Embryonic facial prominence (tissue), 1 donor: ENCODE results near the gene ATP6V0E2.
A peak's percentile ranks its signal among the peaks of the same experiment; 100 is the strongest.
"Not testable (repeated sequence)": the region's sequence is repeated elsewhere in the genome, so short reads cannot be mapped to it uniquely, and the experiment has no call there.

Experiments used
- DNase-seq: peaks from one replicate; pipeline ENCODE4 v3.0.0-alpha.2; 2016; ENCODE audit errors: extremely low spot score

ATP6V0E2 gene

DNA sequence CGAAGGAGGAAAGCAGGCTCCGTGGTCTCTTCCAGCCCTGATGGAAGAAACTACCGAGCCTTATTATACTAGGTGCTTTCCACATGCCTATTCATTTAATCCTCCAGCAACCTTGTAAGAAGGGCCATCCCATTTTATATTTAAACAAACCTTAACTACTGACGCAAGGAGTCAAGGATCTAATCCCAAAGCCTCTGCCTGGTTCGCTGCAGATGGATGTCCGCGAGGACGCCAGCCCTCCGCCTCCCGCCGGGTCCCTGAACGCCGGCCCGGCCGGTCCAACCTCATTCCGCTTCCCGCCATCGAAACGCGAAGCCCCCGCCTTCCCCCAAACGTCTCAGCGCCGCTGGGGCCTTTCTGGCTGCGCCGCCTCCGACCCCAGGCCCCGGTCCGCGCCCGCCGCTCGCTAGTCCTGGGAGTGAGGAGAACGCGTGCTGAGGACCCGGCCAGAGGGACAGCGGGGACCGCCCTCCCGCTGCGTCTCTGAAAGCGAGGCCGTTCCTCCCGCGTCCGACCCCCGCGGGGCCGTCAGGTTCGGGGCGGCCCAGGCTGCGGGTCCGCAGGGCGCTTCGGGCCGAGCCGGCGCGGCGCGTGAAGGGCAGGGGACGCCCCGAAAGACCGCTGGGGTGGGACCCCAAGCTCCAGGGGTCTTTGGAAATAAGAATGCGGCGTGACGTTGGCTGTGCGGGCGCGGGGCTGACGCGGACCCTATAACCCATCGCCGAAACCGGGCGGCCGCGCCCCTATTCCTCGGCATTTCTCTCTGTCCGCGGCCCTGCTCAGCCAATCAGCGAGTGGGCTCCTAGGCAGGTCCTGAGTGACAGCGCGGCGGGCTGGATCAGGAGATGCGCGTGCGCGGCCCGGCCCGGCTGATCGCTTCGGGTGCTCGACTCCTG is at the start of gene ATP6V0E2:
TSS of gene ATP6V0E2 (plus strand) at position 896 of the 896 bp plus-strand sequence. CDS start 97 bp downstream, outside the sequence.
- DNase-seq = peak; percentile 65

DNA sequence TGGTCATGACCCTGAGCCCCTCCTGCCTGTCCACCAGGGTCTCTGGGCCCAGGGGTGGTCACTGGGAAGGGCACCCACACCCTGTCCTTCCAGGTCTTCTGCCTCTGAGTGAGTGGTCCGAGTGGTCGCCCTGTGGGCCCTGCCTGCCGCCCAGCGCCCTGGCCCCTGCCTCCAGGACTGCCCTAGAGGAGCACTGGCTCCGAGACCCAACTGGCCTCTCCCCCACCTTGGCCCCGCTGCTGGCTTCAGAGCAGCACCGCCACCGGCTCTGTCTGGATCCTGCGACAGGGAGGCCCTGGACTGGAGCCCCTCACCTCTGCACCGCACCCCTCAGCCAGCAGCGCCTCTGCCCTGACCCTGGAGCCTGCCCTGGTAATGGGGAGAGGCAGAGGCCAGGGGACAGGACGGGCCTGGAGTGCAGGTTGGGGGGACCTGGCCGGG is 49.4 kb upstream of the ATP6V0E2 start:
- DNase-seq = no peak

DNA sequence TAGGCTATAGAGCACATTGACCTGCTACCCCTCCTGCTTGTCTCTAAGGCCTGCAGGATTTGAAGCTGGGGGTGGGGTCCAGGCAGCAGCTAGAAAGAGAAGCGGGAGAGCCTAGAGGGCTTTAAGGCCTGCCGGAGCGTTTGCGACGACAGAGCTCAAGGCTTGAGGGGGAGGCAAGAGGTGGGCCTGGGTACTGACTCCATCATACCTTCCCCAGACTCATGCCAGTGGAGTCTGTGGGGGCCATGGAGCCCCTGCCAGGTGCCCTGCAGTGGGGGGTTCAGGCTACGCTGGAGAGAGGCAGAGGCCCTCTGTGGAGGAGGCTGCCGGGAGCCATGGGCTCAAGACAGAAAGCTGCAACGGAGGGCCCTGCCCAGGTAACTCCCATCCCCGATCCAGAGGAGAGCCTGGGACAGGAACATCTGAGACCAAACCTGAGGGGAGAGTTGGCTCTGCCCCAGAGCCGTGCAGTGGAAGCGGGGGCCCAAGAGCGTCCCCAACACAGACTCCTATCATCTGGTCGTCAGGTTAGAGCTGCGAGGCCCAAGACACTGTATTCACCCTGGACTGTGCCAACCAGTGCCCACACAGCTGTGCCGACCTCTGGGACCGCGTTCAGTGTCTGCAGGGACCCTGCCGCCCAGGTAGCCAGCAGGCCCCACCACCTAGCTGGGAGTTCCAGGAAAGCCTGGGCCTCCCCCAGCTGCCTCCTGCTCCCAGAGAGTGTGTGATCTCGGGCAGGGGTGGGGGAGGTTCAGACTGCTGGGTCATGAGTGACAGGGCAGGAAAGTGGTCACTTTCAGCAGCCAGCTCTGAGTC is 48.8 kb upstream of the ATP6V0E2 start:
- DNase-seq = no peak

DNA sequence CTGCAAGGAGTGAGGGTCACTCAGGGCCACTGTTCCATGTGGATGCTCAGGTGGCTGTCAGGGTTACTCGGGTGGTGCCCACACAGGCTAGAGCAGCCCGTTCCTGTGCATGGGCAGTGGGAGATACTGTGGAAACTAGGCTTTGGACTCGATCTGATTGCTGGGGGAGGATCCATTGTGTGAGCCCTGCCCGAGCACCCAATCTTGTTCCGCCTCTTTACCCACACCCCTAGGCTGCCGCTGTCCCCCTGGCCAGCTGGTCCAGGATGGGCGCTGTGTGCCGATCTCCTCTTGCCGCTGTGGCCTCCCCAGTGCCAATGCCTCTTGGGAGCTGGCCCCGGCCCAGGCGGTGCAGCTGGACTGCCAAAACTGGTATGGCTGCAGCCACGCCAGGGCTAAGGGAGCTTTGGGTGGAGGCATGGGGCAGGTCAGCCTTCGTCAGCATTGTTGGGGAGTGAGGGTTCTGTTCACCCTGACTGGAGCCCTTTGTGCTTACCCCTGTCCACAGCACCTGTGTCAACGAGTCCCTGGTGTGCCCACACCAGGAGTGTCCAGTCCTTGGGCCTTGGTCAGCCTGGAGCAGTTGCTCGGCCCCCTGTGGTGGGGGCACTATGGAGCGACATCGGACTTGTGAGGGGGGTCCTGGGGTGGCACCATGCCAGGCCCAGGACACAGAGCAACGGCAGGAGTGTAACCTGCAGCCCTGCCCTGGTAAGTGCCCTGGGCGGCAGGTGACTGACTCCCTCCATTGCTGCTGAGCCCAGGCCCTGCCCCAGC is 48.0 kb upstream of the ATP6V0E2 start:
- DNase-seq = no peak

DNA sequence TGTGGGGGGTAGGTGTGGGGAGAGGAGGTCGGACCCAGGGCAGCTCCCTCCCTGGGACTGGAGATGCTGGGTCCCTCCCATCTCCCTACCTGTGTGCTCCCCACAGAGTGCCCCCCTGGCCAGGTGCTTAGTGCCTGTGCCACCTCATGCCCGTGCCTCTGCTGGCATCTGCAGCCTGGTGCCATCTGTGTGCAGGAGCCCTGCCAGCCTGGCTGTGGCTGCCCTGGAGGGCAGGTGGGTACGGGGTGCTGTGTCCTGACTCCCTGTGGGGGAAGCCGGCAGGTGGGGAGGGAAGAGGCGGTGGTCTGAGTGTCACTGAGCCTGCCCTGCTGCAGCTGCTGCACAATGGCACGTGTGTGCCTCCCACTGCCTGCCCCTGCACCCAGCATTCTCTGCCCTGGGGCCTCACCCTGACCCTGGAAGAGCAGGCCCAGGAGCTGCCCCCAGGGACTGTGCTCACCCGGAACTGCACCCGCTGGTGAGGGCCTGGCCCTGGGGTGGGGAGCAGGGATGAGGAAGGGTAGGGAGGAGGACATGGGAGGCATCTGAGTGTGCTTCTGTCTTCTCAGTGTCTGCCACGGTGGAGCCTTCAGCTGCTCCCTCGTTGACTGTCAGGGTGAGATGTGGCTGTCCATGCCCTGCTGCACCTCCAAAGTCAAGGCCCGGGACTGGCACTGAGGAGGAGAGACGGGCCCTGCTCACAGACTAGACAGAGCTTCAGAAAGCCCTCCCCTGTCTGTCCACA is 47.3 kb upstream of the ATP6V0E2 start:
- no peak for DNase-seq

DNA sequence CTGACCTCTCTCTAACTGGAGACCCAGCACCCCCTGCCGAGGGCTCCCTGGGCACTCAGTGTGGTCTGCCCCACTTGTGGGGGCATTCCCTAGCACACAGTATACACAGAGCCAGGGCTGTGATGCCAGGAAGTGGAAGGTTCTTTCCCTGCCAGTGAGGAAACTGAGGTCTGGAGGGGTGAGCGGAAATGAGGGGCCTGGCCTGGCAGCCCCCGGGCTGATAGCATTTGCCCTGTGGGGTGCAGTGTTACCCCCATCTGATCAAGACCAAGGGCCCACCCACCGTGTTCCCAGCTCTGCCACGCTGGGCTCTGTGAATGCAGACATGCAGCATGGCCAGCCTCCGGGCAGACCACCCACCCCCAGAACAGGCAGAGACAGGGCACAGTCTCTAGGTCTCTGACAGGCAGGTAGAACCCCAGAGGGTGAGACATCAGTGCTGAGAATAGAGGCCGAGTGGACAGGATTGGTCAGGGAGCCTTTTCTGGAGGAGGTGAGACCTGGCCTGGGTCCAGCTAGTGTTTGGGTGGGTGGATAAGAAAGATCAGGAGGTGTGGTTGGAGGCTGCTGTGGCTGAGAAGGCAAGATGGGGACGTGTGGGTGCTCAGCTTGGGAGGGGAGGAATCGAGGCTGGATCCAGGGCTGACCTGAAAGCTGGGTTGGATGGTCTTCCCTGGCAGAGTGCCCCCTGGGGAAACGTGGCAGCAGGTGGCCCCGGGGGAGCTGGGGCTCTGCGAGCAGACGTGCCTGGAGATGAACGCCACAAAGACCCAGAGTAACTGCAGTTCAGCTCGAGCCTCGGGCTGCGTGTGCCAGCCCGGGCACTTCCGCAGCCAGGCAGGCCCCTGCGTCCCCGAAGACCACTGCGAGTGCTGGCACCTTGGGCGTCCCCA is 46.4 kb upstream of the ATP6V0E2 start:
- DNase-seq = no peak

DNA sequence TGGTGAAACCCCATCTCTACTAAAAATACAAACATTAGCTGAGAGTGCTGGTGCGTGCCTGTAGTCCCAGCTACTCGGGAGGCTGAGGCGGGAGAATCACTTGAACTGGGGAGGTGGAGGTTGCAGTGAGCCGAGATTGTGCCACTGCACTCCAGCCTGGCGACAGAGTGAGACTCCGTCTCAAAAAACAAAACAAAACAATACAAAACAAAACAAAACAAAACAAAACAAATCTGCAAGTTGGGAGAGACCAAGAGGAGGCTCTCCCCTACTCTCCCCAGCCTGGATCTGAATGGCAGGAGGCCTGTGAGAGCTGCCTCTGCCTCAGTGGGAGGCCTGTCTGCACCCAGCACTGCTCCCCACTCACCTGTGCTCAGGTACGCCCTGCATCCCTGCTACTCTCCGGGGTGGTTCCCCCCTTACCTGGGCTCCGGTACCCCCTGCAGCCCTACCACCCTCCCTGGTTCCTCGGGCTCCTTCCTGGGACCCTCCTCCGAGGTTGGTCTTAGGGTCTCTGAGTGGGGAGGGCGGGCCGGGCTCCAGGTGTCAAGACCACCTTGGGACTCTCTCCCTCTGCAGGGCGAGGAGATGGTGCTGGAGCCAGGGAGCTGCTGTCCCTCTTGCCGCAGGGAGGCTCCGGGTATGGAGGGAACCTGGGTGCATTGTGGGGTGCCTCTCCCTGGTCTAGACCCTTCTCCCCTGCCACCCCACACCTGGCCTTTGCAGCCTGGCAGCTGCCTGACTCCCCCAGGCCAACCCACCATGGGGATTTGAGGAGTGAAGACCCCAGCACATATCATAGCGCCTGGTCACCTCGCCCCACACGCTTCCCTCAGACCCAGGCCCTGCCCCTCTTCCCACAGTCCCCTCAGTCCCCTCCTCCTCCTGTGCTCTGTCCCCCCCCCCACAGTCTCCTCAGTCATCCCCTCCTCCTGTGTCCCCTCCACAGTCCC is 45.1 kb upstream of the ATP6V0E2 start:
- DNase-seq = no peak

DNA sequence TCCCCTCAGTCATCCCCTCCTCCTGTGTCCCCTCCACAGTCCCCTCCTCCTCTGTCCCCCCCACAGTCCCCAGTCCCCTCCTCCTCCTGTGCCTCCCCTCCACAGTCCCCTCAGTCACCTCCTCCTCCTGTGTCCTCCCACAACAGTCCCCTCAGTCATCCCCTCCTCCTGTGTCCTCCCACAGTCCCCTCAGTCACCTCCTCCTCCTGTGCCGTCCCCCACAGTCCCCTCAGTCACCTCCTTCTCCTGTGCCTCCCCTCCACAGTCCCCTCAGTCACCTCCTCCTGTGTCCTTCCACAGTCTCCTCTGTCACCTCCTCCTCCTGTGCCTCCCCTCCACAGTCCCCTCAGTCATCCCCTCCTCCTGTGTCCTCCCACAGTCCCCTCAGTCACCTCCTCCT is 43.2 kb upstream of the ATP6V0E2 start:
- DNase-seq = not testable (repeated sequence)

DNA sequence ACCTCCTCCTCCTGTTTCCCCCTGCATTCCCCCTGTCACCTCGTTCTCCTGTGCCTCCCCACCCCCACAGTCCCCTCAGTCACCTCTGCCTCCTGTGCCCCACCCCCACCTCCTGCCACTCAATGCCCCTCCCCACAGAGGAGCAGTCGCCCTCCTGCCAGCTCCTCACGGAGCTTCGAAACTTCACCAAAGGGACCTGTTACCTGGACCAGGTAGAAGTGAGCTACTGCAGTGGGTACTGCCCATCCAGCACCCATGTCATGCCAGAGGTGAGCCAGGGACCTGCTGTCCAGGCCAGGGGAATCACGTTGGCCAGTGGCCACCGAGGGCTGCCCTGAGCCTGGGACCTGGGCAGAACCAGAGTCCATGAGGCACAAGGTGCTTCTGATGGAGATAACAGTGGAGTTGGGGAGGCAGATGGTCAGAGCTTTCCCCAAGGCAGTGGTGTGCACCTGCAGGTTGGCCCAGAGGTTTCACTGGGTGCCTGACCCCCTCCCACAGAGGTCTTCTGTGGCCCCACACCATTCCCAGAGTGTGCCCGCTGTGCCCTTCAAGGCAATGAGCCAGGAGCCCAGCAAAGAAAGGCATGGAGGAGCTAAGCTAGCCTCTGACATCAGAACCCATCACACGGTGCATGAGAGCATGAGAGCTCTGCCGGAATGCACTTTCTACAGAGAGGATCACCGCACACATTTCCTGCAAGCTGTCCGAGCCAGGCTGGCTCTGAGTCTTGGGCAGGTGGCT is 42.6 kb upstream of the ATP6V0E2 start:
- DNase-seq = no peak

DNA sequence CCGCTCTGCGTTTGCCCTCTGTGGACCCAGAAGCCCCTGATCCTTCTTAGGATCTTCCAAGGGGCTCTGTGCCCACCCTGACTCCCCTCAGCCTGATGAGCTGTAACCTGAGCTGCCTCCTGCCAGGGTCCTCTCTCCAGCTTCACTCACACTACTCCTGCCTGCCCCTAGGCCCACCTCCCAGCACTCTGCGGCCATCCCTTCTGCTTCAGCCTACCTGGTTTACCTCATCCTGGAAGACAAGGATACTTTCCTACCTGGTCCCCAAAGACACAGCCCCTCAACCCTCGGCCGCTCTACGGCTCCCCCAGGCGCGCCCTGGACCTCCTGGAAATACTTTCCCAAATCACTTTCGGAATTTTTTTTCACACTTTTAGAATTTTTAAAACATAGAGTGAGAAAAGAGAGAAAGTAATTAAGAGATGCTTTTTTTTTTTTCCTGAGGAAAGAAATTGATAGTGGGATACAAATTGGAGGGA is 42.0 kb upstream of the ATP6V0E2 start:
- DNase-seq = no peak

DNA sequence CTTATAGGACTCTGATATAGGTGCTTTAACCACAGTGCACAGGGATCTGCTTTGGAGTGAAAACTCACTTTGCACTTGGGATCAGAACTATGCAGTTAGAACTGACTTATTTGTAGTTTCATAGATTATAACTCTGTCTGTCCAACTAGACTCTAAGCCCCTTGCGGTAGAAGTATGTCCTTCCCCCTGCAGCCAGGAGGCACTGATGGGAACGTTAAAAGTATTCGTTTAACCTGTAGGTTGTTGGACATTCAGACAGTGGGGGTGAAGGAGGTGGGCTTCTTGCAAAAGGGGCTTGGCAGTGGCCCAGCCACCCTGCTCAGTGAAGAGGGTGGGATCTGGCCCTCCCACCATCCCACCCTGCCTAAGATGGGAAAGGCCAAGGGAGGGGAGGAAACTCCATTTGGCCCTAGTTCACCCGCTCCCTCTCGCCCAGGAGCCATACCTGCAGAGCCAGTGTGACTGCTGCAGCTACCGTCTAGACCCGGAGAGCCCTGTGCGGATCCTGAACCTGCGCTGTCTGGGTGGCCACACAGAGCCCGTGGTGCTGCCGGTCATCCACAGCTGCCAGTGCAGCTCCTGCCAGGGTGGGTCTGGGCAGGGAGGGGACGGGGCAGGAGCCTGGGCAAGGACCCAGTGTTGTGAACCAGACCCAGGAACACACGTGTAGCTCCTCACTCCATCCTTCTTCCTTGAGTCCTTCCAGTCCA is 41.3 kb upstream of the ATP6V0E2 start:
- no peak for DNase-seq

DNA sequence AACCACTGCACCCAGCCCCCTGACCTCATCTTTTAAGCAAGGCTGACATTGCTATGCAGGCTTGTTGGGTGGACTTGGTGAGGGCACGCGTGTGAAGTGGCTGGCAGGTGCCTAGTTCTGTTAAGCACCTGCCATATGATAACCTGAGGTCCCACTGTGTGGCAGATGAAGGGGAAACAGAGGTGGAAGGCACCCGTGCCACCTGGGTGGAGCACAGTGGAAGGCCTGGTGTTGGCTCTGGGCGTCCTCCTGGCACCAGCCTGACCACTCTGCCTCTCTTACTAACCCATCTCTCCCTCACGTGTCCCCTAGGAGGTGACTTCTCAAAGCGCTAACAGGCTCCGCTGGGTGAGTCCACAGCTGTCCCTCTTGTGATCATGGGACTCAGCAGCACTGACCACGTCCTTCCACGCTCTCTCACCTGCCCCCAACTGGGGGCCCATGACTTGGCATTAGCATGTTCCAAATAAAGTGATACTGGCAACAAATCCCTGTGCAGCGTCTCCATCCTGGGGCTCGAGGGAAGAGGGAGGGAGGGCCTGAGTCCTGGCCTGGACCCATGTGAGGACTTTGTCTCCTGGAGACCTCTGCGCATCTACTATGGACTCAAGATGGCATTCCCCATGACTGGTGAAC is 40.2 kb upstream of the ATP6V0E2 start:
- DNase-seq = no peak

DNA sequence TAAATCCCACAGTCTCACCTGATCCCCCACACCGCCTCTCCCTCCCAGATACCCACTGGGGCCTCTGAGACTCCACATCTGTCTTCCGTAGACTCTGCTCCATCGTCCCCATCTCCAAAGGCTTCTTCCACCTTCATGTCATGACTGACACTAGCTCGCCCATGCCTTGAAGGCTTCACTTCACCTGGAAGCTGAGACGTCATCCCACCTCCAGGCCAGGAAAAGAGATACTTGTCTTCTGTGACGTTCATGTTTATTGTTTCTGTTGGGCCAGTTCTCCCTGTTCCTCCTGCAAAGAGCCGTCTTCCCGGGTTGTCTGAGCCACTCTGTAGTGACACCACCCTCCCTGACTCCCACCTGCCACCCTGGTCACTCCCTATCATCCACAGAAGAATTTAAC is 39.2 kb upstream of the ATP6V0E2 start:
- DNase-seq = no peak

DNA sequence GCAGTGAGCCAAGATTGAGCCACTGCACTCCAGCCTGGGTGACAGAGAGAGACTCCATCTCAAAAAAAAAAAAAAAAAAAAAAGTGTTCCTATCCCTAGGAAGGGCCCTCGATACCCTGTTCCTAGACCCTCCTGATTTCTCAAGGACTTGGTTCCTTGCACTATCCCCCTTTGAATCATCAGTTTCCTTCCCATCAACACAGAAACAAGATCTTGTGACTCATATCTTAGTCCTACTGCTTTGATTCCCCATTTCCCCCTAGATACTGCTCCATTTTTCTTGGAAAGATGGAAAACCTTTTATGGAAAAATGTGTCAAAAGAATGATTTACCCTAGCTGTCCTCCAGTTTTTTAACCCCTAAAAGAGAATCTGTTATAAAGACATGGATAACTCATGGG is 37.3 kb upstream of the ATP6V0E2 start:
- no peak for DNase-seq

DNA sequence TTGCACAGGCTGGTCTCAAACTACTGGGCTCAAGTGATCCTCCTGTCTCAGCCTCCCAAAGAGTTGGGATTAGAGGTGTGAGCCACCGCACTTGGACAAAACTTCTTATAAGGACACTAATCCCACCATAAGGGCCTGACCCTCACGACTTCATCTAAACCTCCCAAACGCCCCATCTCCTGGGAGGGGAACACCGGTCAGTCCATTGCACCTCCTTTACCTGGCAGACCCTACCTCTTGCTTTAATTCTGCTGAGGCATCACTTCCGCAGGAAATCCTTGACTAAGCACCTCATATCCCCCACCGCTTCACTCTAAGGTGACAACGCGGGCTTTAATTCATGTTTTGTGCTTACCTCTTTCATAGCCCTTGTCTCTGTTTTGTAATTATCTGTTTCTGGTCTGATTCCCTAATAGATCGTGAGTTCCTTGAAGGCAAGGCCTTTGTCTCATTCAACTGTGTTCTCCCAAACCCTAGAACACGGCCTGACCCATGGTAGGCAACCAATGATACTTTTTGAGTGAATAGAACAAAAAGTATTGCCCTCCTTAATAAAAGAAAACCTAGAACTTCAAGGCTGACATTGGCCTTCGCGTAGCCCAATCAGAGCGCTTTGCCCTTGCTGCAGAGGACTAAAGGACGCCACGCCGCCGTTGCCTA is 36.1 kb upstream of the ATP6V0E2 start:
- no peak for DNase-seq

DNA sequence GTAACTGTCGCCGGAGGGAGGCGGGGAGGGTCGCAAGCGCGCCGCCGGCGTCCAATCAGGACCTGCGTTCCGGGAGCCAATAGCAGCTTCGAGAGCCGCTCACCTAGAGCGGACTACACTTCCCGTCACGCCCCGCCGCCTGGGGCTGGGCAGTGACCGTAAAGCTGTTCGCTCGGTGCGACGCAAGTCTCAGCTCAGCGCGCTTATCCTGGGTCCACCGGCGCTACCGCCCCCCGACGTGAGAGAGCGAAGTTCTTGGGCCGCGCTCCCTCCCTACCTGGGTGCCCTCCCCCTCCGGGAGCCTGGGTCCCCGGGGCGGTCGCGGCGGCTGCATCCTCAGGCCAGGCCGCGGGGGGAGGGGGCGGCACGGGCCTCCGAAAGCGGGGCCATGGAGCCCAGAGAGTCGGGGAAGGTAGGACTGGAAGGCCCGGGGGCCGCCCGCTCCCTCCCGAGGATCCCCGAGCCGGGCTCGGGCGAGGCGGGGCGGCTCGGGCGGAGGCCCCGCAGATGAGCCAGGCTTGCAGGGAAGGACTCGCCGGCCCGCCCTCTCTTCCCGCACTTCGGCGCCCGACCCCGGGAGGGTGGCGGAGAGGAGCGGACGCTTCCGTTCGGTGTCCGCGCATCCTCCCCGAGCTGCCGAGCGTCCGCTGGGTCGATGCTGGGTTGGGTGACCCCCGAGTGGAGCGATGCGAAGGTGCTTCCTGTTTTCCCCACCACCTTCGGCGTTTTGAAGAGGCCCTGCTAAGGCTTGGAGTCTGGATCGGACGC is 35.4 kb upstream of the ATP6V0E2 start, which contains the start of gene ZNF862:
TSS of gene ZNF862 (plus strand) at position 152 of the 768 bp plus-strand sequence. CDS start at position 389, 237 bp downstream.
- DNase-seq = peak; percentile 92
